ENCODE results near the gene MZB1. TPM values are rescaled to one million over a fixed set of nuclear protein-coding genes. Genes with fewer than 3 reads are reported as not detected.

MZB1 gene, protein sequence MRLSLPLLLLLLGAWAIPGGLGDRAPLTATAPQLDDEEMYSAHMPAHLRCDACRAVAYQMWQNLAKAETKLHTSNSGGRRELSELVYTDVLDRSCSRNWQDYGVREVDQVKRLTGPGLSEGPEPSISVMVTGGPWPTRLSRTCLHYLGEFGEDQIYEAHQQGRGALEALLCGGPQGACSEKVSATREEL
- total RNA-seq (2021) (0.50 and 0.52 TPM in 2 replicates), Bru-seq, nascent RNA (percentile 30 among the genes with signal in this experiment), BruChase-seq, experiment 1, labeled RNA remaining after a 2-hour chase (percentile 25 among the genes with signal in this experiment), BruChase-seq, experiment 2, labeled RNA remaining after a 6-hour chase (percentile 28 among the genes with signal in this experiment)
- long read RNA-seq: 0 reads

DNA sequence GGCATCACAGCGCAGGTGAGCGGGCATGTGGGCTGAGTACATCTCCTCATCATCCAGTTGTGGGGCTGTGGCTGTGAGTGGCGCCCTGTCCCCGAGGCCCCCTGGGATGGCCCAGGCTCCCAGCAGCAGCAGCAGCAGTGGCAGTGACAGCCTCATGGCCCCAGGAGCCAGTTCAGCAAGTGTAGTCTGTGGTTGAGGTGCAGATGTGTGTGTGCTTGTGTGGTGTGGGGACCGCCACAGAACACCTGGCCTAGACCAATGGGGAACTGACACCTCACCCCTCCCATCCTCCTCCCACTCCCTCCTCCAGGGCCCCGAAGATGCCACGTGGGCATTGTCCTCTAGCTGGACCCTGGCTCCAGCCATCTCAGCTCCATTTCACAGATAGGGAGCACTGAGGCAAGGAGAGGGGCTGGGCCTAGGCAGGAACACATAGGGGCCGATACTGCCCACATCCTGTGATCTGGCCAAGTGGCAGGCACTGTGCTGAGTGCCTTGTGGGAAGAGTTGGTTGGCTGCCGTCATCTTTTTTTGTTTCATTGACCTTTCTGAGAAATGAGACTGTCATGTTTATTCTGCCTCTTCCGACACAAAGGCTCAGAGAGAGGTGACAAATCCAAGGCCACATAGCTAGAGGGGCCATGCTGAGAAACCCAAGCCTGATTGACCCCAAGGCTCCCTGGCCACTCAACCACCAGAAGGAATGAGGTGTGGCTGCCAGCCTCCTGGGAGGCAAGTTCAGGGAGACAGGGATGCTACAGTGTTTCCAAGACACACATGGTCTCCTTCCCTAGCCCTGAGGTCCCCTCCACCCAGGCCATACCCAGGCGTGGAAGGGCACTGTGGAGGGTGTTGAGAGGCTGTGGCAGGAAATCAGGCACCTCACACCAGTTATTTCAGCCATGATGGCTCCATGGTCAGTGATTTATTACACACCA lies at the start of gene MZB1:
Gene MZB1 (minus strand): TSS at position 213 of the 938 bp plus-strand sequence. CDS start 57 bp downstream, at position 156.
- Histone ChIP-seq H3K4me3 (no peak within 1 kb of the TSS), H3K79me2 (ENCODE audit: low read depth) (no peaks in the 10 kb centered on the region), H4K20me1 (ENCODE audit: insufficient read depth) (no peaks in the 10 kb centered on the region), H3K27ac (peak within 1 kb of the TSS; percentile 93), H2AFZ (no peak within 1 kb of the TSS), H3K9me2 (ENCODE audit: insufficient read depth) (no peaks in the 10 kb centered on the region), H3K4me2 (peak within 1 kb of the TSS; percentile 69), H3K36me3 (ENCODE audit: low read depth) (no peaks in the 10 kb centered on the region), H3F3A (ENCODE audit: insufficient read depth, low read depth) (peaks cover 37% of the 10 kb centered on the region), H3K9me3 (ENCODE audit: insufficient read depth, low read depth) (no peaks in the 10 kb centered on the region), H3K4me1 (replicated peaks; ENCODE audit: insufficient read depth) (peaks cover 40% of the 10 kb centered on the region), H3K27me3 (ENCODE audit: insufficient read depth, low read depth) (no peaks in the 10 kb centered on the region)
- ChIA-PET POLR2A (ENCODE audit: unreplicated experiment) (no interaction called here), CTCF (interaction anchor here (0.8 kb wide), 1 partner anchor 8 kb away, joined by 12 read pairs; no protein-coding TSS in a partner anchor)
- intact Hi-C loops (cut with micrococcal nuclease; ENCODE audit: unreplicated experiment): loop anchor here (5.0 kb wide), 1 partner anchor 48 kb away; the partner anchor contains the start of gene PAIP2
- TF ChIP-seq CTCF (conservative IDR thresholded peaks at IDR 0.05) (no peak), EZH2 (IDR thresholded peaks at IDR 0.05; ENCODE audit: low read depth) (no peak)
- no TSS peak for BruUV-seq (replicated peaks)
- no peak for DNase-seq

- H3K9me2 ChIP-seq (ENCODE audit: insufficient read depth): no peaks in the 10 kb centered on the region
- ChIA-PET POLR2A (ENCODE audit: unreplicated experiment) (interaction anchor here (0.6 to 0.7 kb wide), 3 partner anchors 43 to 63 kb away, joined by 3 to 4 read pairs (median 3); partner anchors contain the start of gene STING1), CTCF (no interaction called here)
- peak; percentile 75 to 83 for DNase-seq
- TF ChIP-seq EZH2 (IDR thresholded peaks at IDR 0.05; ENCODE audit: low read depth) (no peak), CTCF (conservative IDR thresholded peaks at IDR 0.05) (no peak)
- intact Hi-C loops (cut with micrococcal nuclease; ENCODE audit: unreplicated experiment): no loop called here
- no peaks in the 10 kb centered on the region for H4K20me1 ChIP-seq (ENCODE audit: insufficient read depth)
- no peaks in the 10 kb centered on the region for H3K79me2 ChIP-seq (ENCODE audit: low read depth)
- no peaks in the 10 kb centered on the region for H3K9me3 ChIP-seq (ENCODE audit: insufficient read depth, low read depth)
- BruUV-seq (replicated peaks): no TSS peak
- H3K4me1 ChIP-seq (replicated peaks; ENCODE audit: insufficient read depth): peaks cover 11% of the 10 kb centered on the region
- H3K27me3 ChIP-seq (ENCODE audit: insufficient read depth, low read depth): no peaks in the 10 kb centered on the region
- peak within 1 kb of the TSS; percentile 70 for H3K27ac ChIP-seq
- peak within 1 kb of the TSS; percentile 82 for H3K4me2 ChIP-seq
- H2AFZ ChIP-seq: peak within 1 kb of the TSS; percentile 100
- H3K36me3 ChIP-seq (ENCODE audit: low read depth): no peaks in the 10 kb centered on the region
- no peaks in the 10 kb centered on the region for H3F3A ChIP-seq (ENCODE audit: insufficient read depth, low read depth)
- H3K4me3 ChIP-seq: peak within 1 kb of the TSS; percentile 91
These were observed 49.5 kb upstream of the MZB1 start, which contains the start of gene DNAJC18 for GRCh38 chr5:139439013-139439903. DNAJC18 (minus strand) TSS chr5:139439525; CDS start chr5:139439445, 80 bp downstream.
